Measurements from ENCODE around the gene RNF150.
"Not testable (repeated sequence)": the region's sequence is repeated elsewhere in the genome, so short reads cannot be mapped to it uniquely, and the experiment has no call there.

Gene RNF150

GRCh38 chr4:141133146-141133998, at the start of gene RNF150:
TSS of gene RNF150 (minus strand) at chr4:141133469.
- DNase-seq (ENCODE audit: low read depth) = no peak

GRCh38 chr4:141180991-141181761, 47.9 kb upstream of the RNF150 start:
- DNase-seq (ENCODE audit: low read depth) = no peak

GRCh38 chr4:141179474-141180373, 46.5 kb upstream of the RNF150 start:
- DNase-seq (ENCODE audit: low read depth) = no peak

- no peak for DNase-seq (ENCODE audit: low read depth)
Observed at GRCh38 chr4:141177171-141177570, 43.9 kb upstream of the RNF150 start.

DNA sequence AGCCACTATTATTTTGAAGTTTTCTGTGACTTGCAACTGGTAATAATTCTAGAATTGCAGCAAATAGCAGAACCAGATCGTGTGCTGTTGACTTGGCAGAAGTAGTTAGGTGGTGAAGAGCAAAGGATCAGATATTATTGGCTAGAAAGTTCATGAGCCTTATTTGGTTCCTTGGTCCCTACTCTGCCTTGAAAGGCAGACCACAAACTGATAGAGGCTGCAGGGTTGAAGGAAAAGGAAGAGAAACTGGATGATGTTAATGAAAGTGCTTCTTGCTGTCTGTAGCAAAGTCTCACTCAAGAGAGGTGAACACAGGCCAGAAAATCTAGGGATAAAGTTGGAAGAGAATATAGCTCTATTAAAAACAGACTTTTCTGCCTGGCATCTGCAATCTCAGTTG, 41.2 kb upstream of the RNF150 start:
- no peak for DNase-seq (ENCODE audit: low read depth)

- DNase-seq (ENCODE audit: low read depth) = no peak
Observed at GRCh38 chr4:141170671-141171070, 37.4 kb upstream of the RNF150 start.

- no peak for DNase-seq (ENCODE audit: low read depth)
Observed at GRCh38 chr4:141169391-141169790, 36.1 kb upstream of the RNF150 start.

DNA sequence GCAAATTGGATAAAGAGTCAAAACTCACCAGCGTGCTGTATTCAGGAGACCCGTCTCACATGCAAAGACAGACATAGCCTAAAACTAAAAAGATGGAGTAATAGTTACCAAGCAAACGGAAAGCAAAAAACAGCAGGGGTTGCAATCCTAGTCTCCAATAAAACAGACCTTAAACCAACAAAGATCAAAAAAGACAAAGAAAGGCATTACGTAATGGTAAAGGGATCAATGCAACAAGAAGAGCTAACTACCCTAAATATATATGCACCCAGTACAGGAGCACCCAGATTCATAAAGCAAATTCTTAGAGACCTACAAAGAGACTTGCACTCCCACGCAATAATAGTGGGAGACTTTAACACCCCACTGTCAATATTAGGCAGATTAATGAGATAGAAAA, 31.7 kb upstream of the RNF150 start:
- DNase-seq (ENCODE audit: low read depth) = not testable (repeated sequence)

DNA sequence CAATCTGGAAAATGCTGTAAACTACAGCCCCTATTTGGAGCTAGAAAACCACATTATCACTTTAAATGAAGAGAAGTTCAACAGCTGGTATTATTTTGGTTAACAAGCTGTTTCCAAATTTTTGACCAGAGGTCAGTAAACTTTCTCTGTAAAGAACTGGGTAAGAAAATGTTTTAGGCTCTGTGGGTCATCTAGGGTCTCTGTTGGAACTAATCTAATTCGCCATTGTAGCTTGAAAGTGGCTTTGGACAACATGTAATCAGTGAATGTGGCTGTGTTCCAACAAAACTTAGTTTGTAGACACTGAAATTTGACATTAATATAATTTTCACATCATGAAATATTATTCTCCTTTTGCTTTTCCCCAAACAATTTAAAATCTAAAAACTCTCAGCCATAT, 25.8 kb upstream of the RNF150 start:
- DNase-seq (ENCODE audit: low read depth) = no peak

DNA sequence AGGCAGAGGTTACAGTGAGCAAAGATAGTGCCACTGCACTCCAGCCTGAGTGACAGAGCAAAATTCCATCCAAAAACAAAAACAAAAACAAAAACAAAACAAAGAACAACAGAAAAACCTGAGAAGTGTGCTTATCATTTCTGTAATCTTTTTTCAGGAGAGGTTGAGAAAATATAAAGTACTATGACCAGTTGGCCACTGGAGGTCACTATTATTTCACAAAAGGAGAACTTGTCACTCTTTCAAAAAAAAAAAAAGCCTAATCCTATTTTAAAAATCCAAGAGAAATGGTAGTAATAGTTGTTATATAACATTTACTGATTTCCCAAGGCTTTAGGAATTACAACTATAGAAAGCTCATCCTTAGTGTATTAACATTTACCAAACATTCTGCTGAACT, 24.9 kb upstream of the RNF150 start:
- no peak for DNase-seq (ENCODE audit: low read depth)

GRCh38 chr4:141155586-141155985, 22.3 kb upstream of the RNF150 start:
- no peak for DNase-seq (ENCODE audit: low read depth)

- DNase-seq (ENCODE audit: low read depth) = no peak
Observed at GRCh38 chr4:141154725-141155124, 21.5 kb upstream of the RNF150 start.

DNA sequence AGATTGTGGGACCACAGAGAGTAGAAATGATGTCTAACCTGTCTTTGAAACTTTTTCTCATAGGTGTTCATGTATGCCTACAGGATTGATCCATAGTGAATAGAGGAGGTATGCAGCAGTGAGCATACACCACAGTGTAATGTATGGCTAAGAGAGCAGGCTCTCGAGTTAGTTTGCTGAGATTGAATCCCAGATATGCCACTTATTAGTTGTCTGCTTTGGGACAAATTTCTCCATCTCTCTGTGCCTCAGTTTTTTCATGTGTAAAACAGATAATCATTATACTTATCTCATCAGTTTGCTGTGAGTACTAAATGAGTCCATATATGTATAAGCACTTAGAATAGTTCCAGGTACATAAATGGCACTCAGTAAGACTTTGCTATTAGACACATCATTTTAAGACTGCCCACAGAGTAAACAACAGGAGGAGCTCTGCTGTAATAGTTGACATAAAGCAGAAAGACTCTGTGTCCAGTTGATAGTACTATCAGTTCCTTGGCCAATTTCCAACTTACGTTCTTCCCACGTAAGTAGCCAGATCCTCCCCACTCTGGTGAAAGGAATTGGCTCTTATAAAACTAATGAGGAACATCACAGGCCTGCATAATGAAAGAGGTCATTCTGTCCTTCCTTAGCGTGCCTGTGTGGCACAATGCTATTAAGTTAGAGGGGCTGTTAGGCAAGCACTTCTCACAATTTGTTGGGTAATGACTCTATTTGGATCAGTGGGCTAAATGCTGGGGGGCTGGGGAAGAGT, 20.7 kb upstream of the RNF150 start:
- no peak for DNase-seq (ENCODE audit: low read depth)

- DNase-seq (ENCODE audit: low read depth) = no peak
Observed at GRCh38 chr4:141144207-141144606, 10.9 kb upstream of the RNF150 start.

GRCh38 chr4:141142423-141142822, 9.2 kb upstream of the RNF150 start:
- DNase-seq (ENCODE audit: low read depth) = no peak

DNA sequence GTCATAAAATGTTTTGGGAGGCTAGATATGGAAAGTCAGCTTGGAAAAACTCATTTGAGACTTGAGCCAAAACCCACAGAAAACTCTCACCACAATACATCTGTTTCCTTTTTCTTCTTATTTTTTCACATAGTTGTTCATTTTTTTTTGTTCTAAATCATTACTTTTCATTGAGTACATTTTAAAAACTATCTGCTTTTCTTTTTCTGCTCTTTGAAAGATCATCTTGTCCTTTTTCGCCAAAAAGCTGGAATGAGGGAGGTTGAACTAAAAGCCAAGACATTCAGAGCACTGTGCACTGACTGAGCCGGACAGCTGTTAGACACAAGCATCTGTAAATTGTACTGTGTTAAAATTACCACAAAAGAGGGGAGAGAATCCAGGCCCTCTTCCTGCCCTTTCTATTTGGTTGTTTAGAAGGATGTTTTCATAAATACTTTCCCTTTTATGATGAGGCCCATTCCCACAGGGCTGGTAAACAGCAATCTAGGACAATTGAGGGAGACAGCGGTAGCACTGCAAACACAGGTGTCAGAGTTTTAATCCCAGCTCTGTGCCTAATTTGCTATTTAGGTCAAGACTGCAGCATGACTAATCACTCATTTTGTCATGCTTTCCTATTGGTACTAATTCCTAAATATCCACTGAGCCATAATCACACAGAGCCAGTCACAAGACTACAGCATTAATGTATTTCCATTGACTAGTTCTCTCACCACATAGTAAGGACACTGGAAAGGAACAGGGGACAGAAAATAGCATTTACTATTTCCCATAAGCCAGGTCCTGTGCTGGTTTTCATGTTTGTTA, 7.3 kb upstream of the RNF150 start:
- DNase-seq (ENCODE audit: low read depth) = no peak

GRCh38 chr4:141133999-141134995, 1.0 kb upstream of the RNF150 start:
- DNase-seq (ENCODE audit: low read depth) = no peak

DNA sequence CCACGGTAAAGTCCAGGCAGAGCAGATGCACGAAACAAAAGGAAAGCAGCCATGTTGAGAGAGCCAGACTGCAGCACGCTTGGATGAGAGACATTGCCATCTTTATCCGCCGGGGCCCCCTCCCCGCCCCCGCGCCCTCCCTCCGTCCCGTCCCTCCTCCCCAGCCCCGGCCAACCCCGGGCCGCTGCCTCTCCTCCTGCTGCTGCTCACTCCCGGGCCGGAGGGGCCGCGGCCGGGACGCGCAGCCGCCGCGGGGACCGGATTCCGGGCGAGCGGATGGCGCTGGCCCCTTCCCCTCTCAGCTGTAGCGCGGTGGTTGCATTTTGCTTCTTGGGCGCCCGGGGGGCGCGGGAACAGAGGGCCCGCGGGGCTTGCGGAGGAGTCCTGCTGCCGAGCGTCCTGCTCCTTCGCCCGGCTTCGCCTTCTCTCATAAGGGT, 542 bp downstream of the RNF150 start:
- no peak for DNase-seq (ENCODE audit: low read depth)

DNA sequence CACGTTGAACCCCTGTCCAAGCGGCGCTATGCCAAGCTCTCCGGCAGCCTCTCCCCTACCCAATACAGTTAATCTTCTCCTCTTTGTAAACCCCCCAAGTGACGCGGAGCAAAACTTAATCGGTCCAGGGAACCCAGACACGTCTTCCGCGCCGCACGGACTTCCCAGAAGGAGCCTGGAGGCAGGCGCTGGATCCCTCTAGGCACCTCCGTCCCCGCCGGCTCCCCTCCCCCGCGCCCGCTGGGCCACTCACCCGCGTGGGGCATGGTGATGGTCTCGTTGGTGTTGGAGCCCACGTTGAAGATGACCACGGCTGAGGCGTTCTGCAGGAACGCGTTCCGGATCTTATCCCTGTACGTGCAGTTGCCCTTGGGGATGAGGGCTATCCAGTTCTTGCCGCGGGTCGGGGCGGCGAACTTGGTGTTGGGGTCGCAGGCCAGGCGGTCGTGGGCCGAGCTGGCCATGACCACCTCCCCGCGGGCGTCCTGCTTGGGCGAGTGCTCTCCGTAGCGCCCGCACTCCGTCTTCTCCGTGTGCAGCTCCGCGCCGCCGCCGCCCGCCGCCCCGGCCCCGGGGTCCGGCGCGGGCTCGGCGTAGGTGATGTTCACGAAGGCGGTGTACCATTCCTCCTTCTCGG, 1.1 kb downstream of the RNF150 start:
- DNase-seq (ENCODE audit: low read depth) = no peak

All from T-helper 22 cell (primary cell).